Measurements from ENCODE around the gene GPAM.
"Not testable (repeated sequence)": the region's sequence is repeated elsewhere in the genome, so short reads cannot be mapped to it uniquely, and the experiment has no call there.

The GPAM gene

GRCh38 chr10:112183329-112184051 lies at the start of gene GPAM:
Gene GPAM, minus strand, starts transcription at chr10:112183765. Its CDS starts 1,981 bp downstream, at chr10:112181784.
- DNase-seq (ENCODE audit: low spot score): peak; percentile 96

- DNase-seq (ENCODE audit: low spot score): no peak
These were observed 49.1 kb upstream of the GPAM start for GRCh38 chr10:112232670-112233069.

GRCh38 chr10:112231602-112232400 lies 48.2 kb upstream of the GPAM start:
- DNase-seq (ENCODE audit: low spot score): no peak

GRCh38 chr10:112230325-112230988 lies 46.9 kb upstream of the GPAM start:
- DNase-seq (ENCODE audit: low spot score): no peak

GRCh38 chr10:112229901-112230300 lies 46.3 kb upstream of the GPAM start:
- no peak for DNase-seq (ENCODE audit: low spot score)

- no peak for DNase-seq (ENCODE audit: low spot score)
These were observed 45.5 kb upstream of the GPAM start for GRCh38 chr10:112229096-112229495.

- not testable (repeated sequence) for DNase-seq (ENCODE audit: low spot score)
These were observed 45.0 kb upstream of the GPAM start for GRCh38 chr10:112228366-112229088.

GRCh38 chr10:112227331-112227987 lies 43.9 kb upstream of the GPAM start:
- no peak for DNase-seq (ENCODE audit: low spot score)

GRCh38 chr10:112226439-112227248 lies 43.1 kb upstream of the GPAM start:
- DNase-seq (ENCODE audit: low spot score): no peak

- DNase-seq (ENCODE audit: low spot score): no peak
These were observed 42.3 kb upstream of the GPAM start for GRCh38 chr10:112225771-112226438.

- no peak for DNase-seq (ENCODE audit: low spot score)
These were observed 41.5 kb upstream of the GPAM start for GRCh38 chr10:112224933-112225529.

GRCh38 chr10:112223725-112224124 lies 40.2 kb upstream of the GPAM start:
- no peak for DNase-seq (ENCODE audit: low spot score)

GRCh38 chr10:112222799-112223198 lies 39.2 kb upstream of the GPAM start:
- DNase-seq (ENCODE audit: low spot score): no peak

- DNase-seq (ENCODE audit: low spot score): no peak
These were observed 38.0 kb upstream of the GPAM start for GRCh38 chr10:112221545-112221944.

GRCh38 chr10:112218960-112219359 lies 35.4 kb upstream of the GPAM start:
- no peak for DNase-seq (ENCODE audit: low spot score)

- DNase-seq (ENCODE audit: low spot score): no peak
These were observed 34.4 kb upstream of the GPAM start for GRCh38 chr10:112218036-112218390.

GRCh38 chr10:112217386-112218035 lies 33.9 kb upstream of the GPAM start:
- no peak for DNase-seq (ENCODE audit: low spot score)

- no peak for DNase-seq (ENCODE audit: low spot score)
These were observed 33.4 kb upstream of the GPAM start for GRCh38 chr10:112216966-112217365.

- DNase-seq (ENCODE audit: low spot score): no peak
These were observed 32.6 kb upstream of the GPAM start for GRCh38 chr10:112216151-112216550.
